Keratinocyte (primary cell): Measurements from ENCODE around the gene SETBP1. TPM values are rescaled to one million over a fixed set of nuclear protein-coding genes. Genes with fewer than 3 reads are reported as not detected.

Experiments used
- DNase-seq: peaks from one replicate; pipeline ENCODE4 v3.0.0-alpha.2; 2011; ENCODE audit warnings: low read depth, missing footprints, low spot score
- FAIRE-seq: peaks from 2 replicates; lab custom pipeline; 2011; peaks lifted over from hg19 to GRCh38; lab: Jason Lieb, UNC
- H2AFZ ChIP-seq: 2 replicates; pipeline ENCODE4 v1.6.0; 2012; ENCODE audit warnings: low read length, control low read depth, inconsistent platforms; ENCODE audit not compliant: control insufficient read depth
- H3K27ac ChIP-seq: 2 replicates; pipeline ENCODE4 v1.5.1; 2011; ENCODE audit warnings: low read length; ENCODE audit not compliant: control insufficient read depth, insufficient read depth
- H3K27me3 ChIP-seq: 3 replicates; pipeline ENCODE4 v1.6.0; 2011; ENCODE audit warnings: low read length; ENCODE audit not compliant: control insufficient read depth, insufficient read depth; ENCODE audit errors: extremely low read depth
- H3K36me3 ChIP-seq, 2 experiments: 2 replicates in 1 of 2; 3 replicates in 1 of 2; pipeline ENCODE4 v1.5.1; 2011; ENCODE audit warnings: low read length in 2 of 2, mild to moderate bottlenecking in 1 of 2; ENCODE audit not compliant: control insufficient read depth in 2 of 2, insufficient read depth in 2 of 2; ENCODE audit errors: extremely low read depth in 1 of 2
- H3K4me1 ChIP-seq: 3 replicates; pipeline ENCODE4 v1.5.1; 2011; ENCODE audit warnings: low read length; ENCODE audit not compliant: control insufficient read depth, insufficient read depth; ENCODE audit errors: extremely low read depth
- H3K4me2 ChIP-seq: 3 replicates; pipeline ENCODE4 v1.6.0; 2011; ENCODE audit warnings: low read depth, low read length; ENCODE audit not compliant: control insufficient read depth, insufficient read depth; ENCODE audit errors: extremely low read depth
- H3K4me3 ChIP-seq, 3 experiments: fragments of 200-600 bp in 1 of 3; sonication (generic) in 1 of 3; 2 replicates in 2 of 3; 3 replicates in 1 of 3; pipeline ENCODE4 v1.5.1; 2011 to 2016; ENCODE audit warnings: low read length in 3 of 3, mild to moderate bottlenecking in 3 of 3, control low read depth in 2 of 3, inconsistent platforms in 1 of 3, low read depth in 1 of 3, mixed read lengths in 1 of 3, mixed run types in 1 of 3, moderate library complexity in 1 of 3; ENCODE audit not compliant: control insufficient read depth in 2 of 3, insufficient read depth in 2 of 3; ENCODE audit errors: extremely low read depth in 1 of 3
- H3K79me2 ChIP-seq: 2 replicates; pipeline ENCODE4 v1.6.0; 2012; ENCODE audit warnings: low read length; ENCODE audit not compliant: control insufficient read depth, insufficient read depth
- H3K9ac ChIP-seq: 3 replicates; pipeline ENCODE4 v1.6.0; 2011; ENCODE audit warnings: low read length; ENCODE audit not compliant: control insufficient read depth, insufficient read depth; ENCODE audit errors: extremely low read depth
- H3K9me1 ChIP-seq: 3 replicates; pipeline ENCODE4 v1.6.0; 2011; ENCODE audit warnings: low read length; ENCODE audit not compliant: control insufficient read depth, insufficient read depth; ENCODE audit errors: extremely low read depth
- H3K9me3 ChIP-seq: 2 replicates; pipeline ENCODE4 v1.5.1; 2012; ENCODE audit warnings: low read depth, low read length; ENCODE audit not compliant: control insufficient read depth
- H4K20me1 ChIP-seq: 3 replicates; pipeline ENCODE4 v1.6.0; 2011; ENCODE audit warnings: low read length; ENCODE audit not compliant: control insufficient read depth, insufficient read depth; ENCODE audit errors: extremely low read depth
- EZH2 ChIP-seq: IDR thresholded peaks from one replicate; pipeline ENCODE4 v1.6.1; 2012; ENCODE audit warnings: inconsistent platforms, mild to moderate bottlenecking, low read length, moderate library complexity
- dilution Hi-C: fragments of 300-500 bp; cut with MboI; formaldehyde crosslinking; loops from one replicate; pipeline ENCODE4 v1.7.0; 2020; ENCODE audit warnings: low sequenced_read_pairs; ENCODE audit not compliant: extremely low pct_ligation_motif_present
- polyA plus RNA-seq, 5 experiments: library from polyadenylated mRNA; depleted of rRNA in 3 of 5; stranded (reverse) in 3 of 5; stranded (forward) in 1 of 5; unstranded in 1 of 5; fragments of >200 nt; gene quantifications; 1 replicate in 1 of 5; 2 replicates in 3 of 5; 3 replicates in 1 of 5; pipeline versions ENCODE4 v1.2.1 to v1.2.3, GENCODE V29; 2011 to 2012; ENCODE audit warnings: missing spikeins in 2 of 5, low read depth in 1 of 5, low replicate concordance in 1 of 5
- TF ChIP-seq, protein P1 (sequence below), 3 experiments: IDR thresholded peaks in 1 of 3; conservative IDR thresholded peaks in 1 of 3; optimal IDR thresholded peaks in 1 of 3; 2 replicates in 2 of 3; 3 replicates in 1 of 3; pipeline versions ENCODE3 to v1.5.1; 2011; ENCODE audit warnings: low read length in 3 of 3, mild to moderate bottlenecking in 3 of 3, moderate library complexity in 2 of 3, control low read depth in 1 of 3, inconsistent platforms in 1 of 3; ENCODE audit not compliant: insufficient read depth in 2 of 3; ENCODE audit errors: extremely low read depth in 1 of 3

SETBP1 gene
- polyA plus RNA-seq, 1 donor (not counting 4 experiments of a cell fraction or from before 2014, with no cell fraction given): 3.3 TPM

DNA sequence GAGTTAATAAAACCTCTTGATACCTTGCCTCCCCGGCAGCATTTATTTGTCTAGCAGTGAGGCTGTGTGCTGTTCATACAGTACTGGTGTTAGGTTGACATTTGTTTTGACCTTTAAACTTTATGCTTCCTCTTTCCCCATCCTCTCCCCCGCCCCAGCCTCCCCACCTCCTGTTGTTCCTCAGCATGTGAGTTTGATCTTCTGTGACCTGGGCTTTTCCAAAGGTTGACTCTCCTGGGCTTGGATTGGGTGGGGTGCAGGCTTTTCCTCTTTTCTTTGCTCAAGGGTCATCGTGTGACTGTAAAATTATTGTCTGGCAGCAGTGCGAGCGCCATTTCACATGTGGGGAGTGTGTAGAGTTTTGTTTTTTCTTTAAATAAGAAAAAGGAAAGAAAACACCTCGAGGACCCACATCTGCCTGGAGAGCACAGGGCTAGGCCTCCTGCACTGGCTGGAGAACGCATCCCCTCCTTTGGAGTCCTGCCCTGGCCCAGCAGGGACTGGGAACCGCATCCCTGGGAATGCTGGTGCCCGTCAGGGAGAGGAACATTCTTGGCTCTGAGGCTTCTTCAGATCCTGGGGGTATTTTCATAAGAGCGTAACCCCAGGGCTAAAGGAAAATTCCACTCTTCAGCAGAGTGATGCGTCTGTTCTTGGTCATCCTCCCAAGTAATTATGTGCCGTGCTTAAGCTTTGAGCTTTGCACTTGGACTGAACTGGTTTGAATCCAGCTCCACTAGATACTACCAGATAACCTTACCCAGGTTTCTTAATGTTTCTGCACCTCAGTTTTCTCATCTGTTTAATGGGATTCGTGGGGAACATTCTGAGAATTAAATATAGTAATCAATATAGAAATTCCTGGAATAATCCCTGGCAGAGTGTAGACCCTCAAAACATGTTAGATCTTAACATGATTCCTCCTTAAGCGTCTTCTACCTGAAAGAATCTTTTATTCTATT, 91.5 kb downstream of the SETBP1 start:
- H3K9me3 ChIP-seq: no peaks in the 10 kb centered on the region
- FAIRE-seq: no peak
- H3K4me2 ChIP-seq: no peak overlapping the region
- H3K9me1 ChIP-seq: no peaks in the 10 kb centered on the region
- H3K27me3 ChIP-seq: no peaks in the 10 kb centered on the region
- no peak for DNase-seq
- dilution Hi-C loops: no loop called here
- H3K27ac ChIP-seq: no peak overlapping the region
- no peaks in the 10 kb centered on the region for H3K4me1 ChIP-seq
- no peak overlapping the region for H3K9ac ChIP-seq
- H4K20me1 ChIP-seq: no peaks in the 10 kb centered on the region
- H2AFZ ChIP-seq: no peak overlapping the region
- H3K79me2 ChIP-seq: no peaks in the 10 kb centered on the region
- no peak overlapping the region for H3K4me3 ChIP-seq
- no peaks in the 10 kb centered on the region for H3K36me3 ChIP-seq
- TF ChIP-seq, protein P1, sequence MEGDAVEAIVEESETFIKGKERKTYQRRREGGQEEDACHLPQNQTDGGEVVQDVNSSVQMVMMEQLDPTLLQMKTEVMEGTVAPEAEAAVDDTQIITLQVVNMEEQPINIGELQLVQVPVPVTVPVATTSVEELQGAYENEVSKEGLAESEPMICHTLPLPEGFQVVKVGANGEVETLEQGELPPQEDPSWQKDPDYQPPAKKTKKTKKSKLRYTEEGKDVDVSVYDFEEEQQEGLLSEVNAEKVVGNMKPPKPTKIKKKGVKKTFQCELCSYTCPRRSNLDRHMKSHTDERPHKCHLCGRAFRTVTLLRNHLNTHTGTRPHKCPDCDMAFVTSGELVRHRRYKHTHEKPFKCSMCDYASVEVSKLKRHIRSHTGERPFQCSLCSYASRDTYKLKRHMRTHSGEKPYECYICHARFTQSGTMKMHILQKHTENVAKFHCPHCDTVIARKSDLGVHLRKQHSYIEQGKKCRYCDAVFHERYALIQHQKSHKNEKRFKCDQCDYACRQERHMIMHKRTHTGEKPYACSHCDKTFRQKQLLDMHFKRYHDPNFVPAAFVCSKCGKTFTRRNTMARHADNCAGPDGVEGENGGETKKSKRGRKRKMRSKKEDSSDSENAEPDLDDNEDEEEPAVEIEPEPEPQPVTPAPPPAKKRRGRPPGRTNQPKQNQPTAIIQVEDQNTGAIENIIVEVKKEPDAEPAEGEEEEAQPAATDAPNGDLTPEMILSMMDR (optimal IDR thresholded peaks at IDR 0.05 in 1 of 3, IDR thresholded peaks at IDR 0.05 in 1 of 3, conservative IDR thresholded peaks at IDR 0.05 in 1 of 3; ENCODE audit: extremely low read depth in 1 of 3, insufficient read depth in 2 of 3, low read length in 3 of 3): no peak
- TF ChIP-seq EZH2: no peak

GRCh38 chr18:44773640-44774155, 93.0 kb downstream of the SETBP1 start:
- Histone ChIP-seq H3K9me3 (no peaks in the 10 kb centered on the region), H3K79me2 (no peaks in the 10 kb centered on the region), H3K9me1 (no peaks in the 10 kb centered on the region), H3K4me2 (no peak overlapping the region), H3K36me3 (no peaks in the 10 kb centered on the region), H3K9ac (no peak overlapping the region), H3K4me1 (no peaks in the 10 kb centered on the region), H3K27ac (no peak overlapping the region), H4K20me1 (no peaks in the 10 kb centered on the region), H2AFZ (no peak overlapping the region), H3K27me3 (no peaks in the 10 kb centered on the region), H3K4me3 (no peak overlapping the region)
- dilution Hi-C loops: no loop called here
- DNase-seq (no peak), FAIRE-seq (no peak)
- TF ChIP-seq, protein P1 (optimal IDR thresholded peaks at IDR 0.05 in 1 of 3, IDR thresholded peaks at IDR 0.05 in 1 of 3, conservative IDR thresholded peaks at IDR 0.05 in 1 of 3; ENCODE audit: extremely low read depth in 1 of 3, insufficient read depth in 2 of 3, low read length in 3 of 3): no peak
- TF ChIP-seq EZH2: no peak
